ENCODE results near the gene LGI1. TPM values are rescaled to one million over a fixed set of nuclear protein-coding genes. Genes with fewer than 3 reads are reported as not detected.

LGI1 gene
- total and polyA plus RNA-seq, 4 donors: 0.97 to 5.1 (median 1.6) TPM

- no peak for ATAC-seq (ENCODE audit: low FRiP score)
- H3K36me3 ChIP-seq (ENCODE audit: control insufficient read depth in 1 of 2, insufficient read depth in 2 of 2, low read length in 1 of 2): no peaks in the 10 kb centered on the region
These were observed 87.4 kb downstream of the LGI1 start for GRCh38 chr10:93844979-93845626.

More at GRCh38 chr10:93844979-93845626, 87.4 kb downstream of the LGI1 start:
- no peaks in the 10 kb centered on the region for H3K4me1 ChIP-seq (ENCODE audit: control insufficient read depth in 1 of 2, insufficient read depth in 2 of 2, low read length in 2 of 2)
- H3K4me3 ChIP-seq (ENCODE audit: low read length in 2 of 2): no peak overlapping the region
- 94 to 97% methylated on average over 25 to 30 of the region's 30 CpGs for WGBS, 2 donors
- intact Hi-C loops (cut with DNase I): no loop called here
- no peak for DNase-seq
- no peaks in the 10 kb centered on the region for H3K9me3 ChIP-seq (ENCODE audit: control insufficient read depth, low read length)
- no peak overlapping the region for H3K27ac ChIP-seq (ENCODE audit: low read depth in 1 of 2, low read length in 2 of 2)
- H3K27me3 ChIP-seq (ENCODE audit: control insufficient read depth in 1 of 2, insufficient read depth in 2 of 2, low read length in 1 of 2): no peaks in the 10 kb centered on the region

Other genes with a start within 250 kb of the LGI1 start
- gene FFAR4, start 191.3 kb upstream of the LGI1 start, total RNA-seq: under 1 TPM; 0.12 to 0.16 TPM
- under 1 TPM in 1 of 2 donors, not detected in 1; 0.63 TPM for gene FFAR4, start 191.3 kb upstream of the LGI1 start, polyA plus RNA-seq
- gene RBP4, start 156.7 kb upstream of the LGI1 start, total RNA-seq: 10 to 100 TPM in 1 of 2 donors, 1 to 10 TPM in 1; 9.4 to 37.5 TPM
- 10 to 100 TPM in 1 of 2 donors, 1 to 10 TPM in 1; 8.7 to 12.1 TPM for gene RBP4, start 156.7 kb upstream of the LGI1 start, polyA plus RNA-seq
- gene PDE6C, start 145.4 kb upstream of the LGI1 start, total RNA-seq: not detected
- not detected for gene PDE6C, start 145.4 kb upstream of the LGI1 start, polyA plus RNA-seq
- gene FRA10AC1, start 55.3 kb upstream of the LGI1 start, total RNA-seq: 10 to 100 TPM; 24.8 to 32.5 TPM
- 10 to 100 TPM; 15.0 to 16.0 TPM for gene FRA10AC1, start 55.3 kb upstream of the LGI1 start, polyA plus RNA-seq
- gene SLC35G1, start 136.0 kb downstream of the LGI1 start, total RNA-seq: 1 to 10 TPM; 1.5 to 3.3 TPM
- 10 to 100 TPM in 1 of 2 donors, under 1 TPM in 1; 0.82 to 14.5 TPM for gene SLC35G1, start 136.0 kb downstream of the LGI1 start, polyA plus RNA-seq
- 10 to 100 TPM; 14.7 to 16.6 TPM for gene PLCE1, start 236.0 kb downstream of the LGI1 start, total RNA-seq
- 1 to 10 TPM; 1.5 to 6.7 TPM for gene PLCE1, start 236.0 kb downstream of the LGI1 start, polyA plus RNA-seq

Measured in aorta (tissue), 5 donors.